HL-60 (cell line): ENCODE measurements around the gene TMEM126A.

Source experiments
- DNase-seq, 2 experiments: peaks; one replicate each; pipeline ENCODE4 v3.0.0-alpha.2; 2010 to 2020; ENCODE audit warnings: low read depth in 1 of 2, low spot score in 1 of 2
- H3K27ac ChIP-seq: fragments of 250-450 bp; sonication (Bioruptor Pico); replicated peaks from 2 replicates; pipeline ENCODE4 v1.5.1; 2020; ENCODE audit warnings: mild to moderate bottlenecking, moderate library complexity
- H3K27me3 ChIP-seq: fragments of 250-450 bp; sonication (Bioruptor Pico); 2 replicates; pipeline ENCODE4 v1.5.1; 2021; ENCODE audit warnings: mild to moderate bottlenecking, moderate library complexity; ENCODE audit not compliant: insufficient read depth, poor library complexity, severe bottlenecking
- H3K4me3 ChIP-seq: replicated peaks from 2 replicates; pipeline ENCODE4 v1.5.1; 2011; ENCODE audit warnings: mild to moderate bottlenecking, control low read depth, low read length; ENCODE audit not compliant: insufficient read depth
- GABPA ChIP-seq: IDR thresholded peaks from 2 replicates; pipeline ENCODE4 v1.6.1; 2012; ENCODE audit warnings: low read depth
- POLR2AphosphoS5 ChIP-seq: IDR thresholded peaks from 2 replicates; pipeline ENCODE4 v1.6.1; 2012; ENCODE audit warnings: low read depth
- REST ChIP-seq: IDR thresholded peaks from 2 replicates; pipeline ENCODE4 v1.6.1; 2012; ENCODE audit warnings: low read depth; ENCODE audit not compliant: insufficient replicate concordance
- SPI1 ChIP-seq: IDR thresholded peaks from 2 replicates; pipeline ENCODE4 v1.6.1; 2012; ENCODE audit warnings: low read depth, mild to moderate bottlenecking, borderline replicate concordance
- TF ChIP-seq, protein P1 (sequence below): IDR thresholded peaks from one replicate; pipeline ENCODE4 v1.5.1; 2011; ENCODE audit warnings: low read length, control low read depth, inconsistent platforms; ENCODE audit not compliant: insufficient read depth

Gene TMEM126A

DNA sequence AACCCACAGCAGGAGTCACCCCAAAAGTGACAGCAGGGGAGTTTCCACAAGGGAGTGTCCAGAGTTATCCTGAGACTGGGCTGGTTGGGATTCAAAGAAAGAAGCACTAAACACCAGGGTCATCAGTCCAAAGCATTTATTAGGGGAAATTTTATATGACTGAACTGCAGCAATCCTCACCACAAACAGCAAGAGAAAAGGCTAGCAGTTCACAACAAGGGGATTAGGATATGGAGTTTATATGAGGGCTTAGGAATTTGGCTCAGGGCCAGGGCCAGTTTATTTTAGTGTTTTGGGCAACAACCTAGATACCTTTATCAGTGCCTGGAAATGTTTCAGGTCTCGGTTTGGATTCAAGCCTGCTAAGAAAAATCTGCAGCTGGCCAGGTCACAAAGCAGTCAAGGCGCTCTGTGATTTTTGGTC, 4.6 kb upstream of the TMEM126A start:
- TF ChIP-seq REST = no peak
- TF ChIP-seq, protein P1, sequence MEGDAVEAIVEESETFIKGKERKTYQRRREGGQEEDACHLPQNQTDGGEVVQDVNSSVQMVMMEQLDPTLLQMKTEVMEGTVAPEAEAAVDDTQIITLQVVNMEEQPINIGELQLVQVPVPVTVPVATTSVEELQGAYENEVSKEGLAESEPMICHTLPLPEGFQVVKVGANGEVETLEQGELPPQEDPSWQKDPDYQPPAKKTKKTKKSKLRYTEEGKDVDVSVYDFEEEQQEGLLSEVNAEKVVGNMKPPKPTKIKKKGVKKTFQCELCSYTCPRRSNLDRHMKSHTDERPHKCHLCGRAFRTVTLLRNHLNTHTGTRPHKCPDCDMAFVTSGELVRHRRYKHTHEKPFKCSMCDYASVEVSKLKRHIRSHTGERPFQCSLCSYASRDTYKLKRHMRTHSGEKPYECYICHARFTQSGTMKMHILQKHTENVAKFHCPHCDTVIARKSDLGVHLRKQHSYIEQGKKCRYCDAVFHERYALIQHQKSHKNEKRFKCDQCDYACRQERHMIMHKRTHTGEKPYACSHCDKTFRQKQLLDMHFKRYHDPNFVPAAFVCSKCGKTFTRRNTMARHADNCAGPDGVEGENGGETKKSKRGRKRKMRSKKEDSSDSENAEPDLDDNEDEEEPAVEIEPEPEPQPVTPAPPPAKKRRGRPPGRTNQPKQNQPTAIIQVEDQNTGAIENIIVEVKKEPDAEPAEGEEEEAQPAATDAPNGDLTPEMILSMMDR = no peak
- no peak for TF ChIP-seq GABPA
- no peak for TF ChIP-seq SPI1
- TF ChIP-seq POLR2AphosphoS5 = no peak
- H3K4me3 ChIP-seq = no peak overlapping the region
- H3K27me3 ChIP-seq = no peaks in the 10 kb centered on the region
- H3K27ac ChIP-seq = no peak overlapping the region
- DNase-seq = no peak

GRCh38 chr11:85647078-85647477, 689 bp upstream of the TMEM126A start:
- Histone ChIP-seq H3K4me3 (peak overlapping the region; percentile 66), H3K27me3 (no peaks in the 10 kb centered on the region), H3K27ac (peak overlapping the region; percentile 85)
- no peak for DNase-seq
- TF ChIP-seq REST (no peak), POLR2AphosphoS5 (no peak), SPI1 (no peak)
- TF ChIP-seq, protein P1 = no peak

- DNase-seq = no peak
- H3K4me3 ChIP-seq = no peak overlapping the region
- no peaks in the 10 kb centered on the region for H3K27me3 ChIP-seq
- no peak overlapping the region for H3K27ac ChIP-seq
- no peak for TF ChIP-seq REST
- no peak for TF ChIP-seq SPI1
These were observed 3.4 kb downstream of the TMEM126A start for GRCh38 chr11:85651118-85651517.
